ENCODE measurements around the gene GPR108. TPM values are rescaled to one million over a fixed set of nuclear protein-coding genes. Genes with fewer than 3 reads are reported as not detected.

GPR108 gene
- total and polyA plus RNA-seq, 2 of the 13 experiments (the other 11 are each of a cell fraction or from before 2014, with no cell fraction given), result 36.4 to 63.0 TPM

GRCh38 chr19:6734096-6734696 lies 3.2 kb downstream of the GPR108 start (continued):
- TF ChIP-seq MED1 (CRISPR knock-in tag; IDR thresholded peaks at IDR 0.05), result peak; percentile 85
- no peak for TF ChIP-seq AGO2 (optimal IDR thresholded peaks at IDR 0.05; ENCODE audit: low read depth, low read length)
- TF ChIP-seq ZNF264 (CRISPR knock-in tag; IDR thresholded peaks at IDR 0.05), result no peak
- TF ChIP-seq SMAD3 (CRISPR knock-in tag; IDR thresholded peaks at IDR 0.05), result no peak
- no peak for TF ChIP-seq SRSF1 (optimal IDR thresholded peaks at IDR 0.05; ENCODE audit: low read depth, low read length)
- TF ChIP-seq BRCA1 (CRISPR knock-in tag; IDR thresholded peaks at IDR 0.05), result no peak
- TF ChIP-seq MYNN (CRISPR knock-in tag; IDR thresholded peaks at IDR 0.05; ENCODE audit: low read depth), result no peak
- no peak for TF ChIP-seq ZFAT (CRISPR knock-in tag; conservative IDR thresholded peaks at IDR 0.05)
- no peak for TF ChIP-seq LCORL (IDR thresholded peaks at IDR 0.05)
- peak; percentile 71 for TF ChIP-seq LCORL (CRISPR knock-in tag; IDR thresholded peaks at IDR 0.05)
- TF ChIP-seq SOX5 (CRISPR knock-in tag; IDR thresholded peaks at IDR 0.05; ENCODE audit: borderline replicate concordance), result peak; percentile 54; the same call in 1 of the 2 replicates
- 0 out of 2 replicates have a peak, but pooled peaks have one; percentile 50 for TF ChIP-seq ZGPAT (CRISPR knock-in tag; IDR thresholded peaks at IDR 0.05)
- TF ChIP-seq NFRKB (IDR thresholded peaks at IDR 0.05), result no peak
- no peak for TF ChIP-seq PRDM4 (CRISPR knock-in tag; IDR thresholded peaks at IDR 0.05; ENCODE audit: borderline replicate concordance)
- no peak for TF ChIP-seq NCOA1 (CRISPR knock-in tag; IDR thresholded peaks at IDR 0.05)
- TF ChIP-seq ZNF30 (CRISPR knock-in tag; IDR thresholded peaks at IDR 0.05), result no peak
- no peak for TF ChIP-seq STAG1 (CRISPR knock-in tag; IDR thresholded peaks at IDR 0.05)
- TF ChIP-seq TARDBP (CRISPR knock-in tag; IDR thresholded peaks at IDR 0.05), result peak; percentile 48; the same call in 1 of the 2 replicates
- no peak for TF ChIP-seq FLYWCH1 (CRISPR knock-in tag; IDR thresholded peaks at IDR 0.05)
- TF ChIP-seq MTA1 (CRISPR knock-in tag; IDR thresholded peaks at IDR 0.05; ENCODE audit: borderline replicate concordance), result no peak
- TF ChIP-seq ZNF143 (CRISPR knock-in tag; IDR thresholded peaks at IDR 0.05), result no peak
- TF ChIP-seq JUNB (CRISPR knock-in tag; IDR thresholded peaks at IDR 0.05; ENCODE audit: borderline replicate concordance), result no peak
- TF ChIP-seq KLF16 (CRISPR knock-in tag; IDR thresholded peaks at IDR 0.05), result no peak
- no peak for TF ChIP-seq ZNF644 (CRISPR knock-in tag; IDR thresholded peaks at IDR 0.05; ENCODE audit: low read depth)
- no peak for TF ChIP-seq GPBP1L1 (CRISPR knock-in tag; IDR thresholded peaks at IDR 0.05)
- no peak for TF ChIP-seq ZNF557 (CRISPR knock-in tag; IDR thresholded peaks at IDR 0.05)
- TF ChIP-seq ELF3 (CRISPR knock-in tag; IDR thresholded peaks at IDR 0.05), result peak; percentile 96
